PC-9 (cell line): ENCODE data around the gene LMAN2.

ENCODE experiments used
- EZH2 ChIP-seq: fragments of 200-600 bp; sonication (generic); IDR thresholded peaks from 2 replicates; pipeline ENCODE4 v1.8.0; 2017; ENCODE audit warnings: antibody characterized with exemption, low read depth
- TF ChIP-seq, protein P1 (sequence below): fragments of 200-600 bp; sonication (generic); conservative IDR thresholded peaks from 2 replicates; pipeline ENCODE4 v1.6.1; 2017; ENCODE audit warnings: mixed run types, antibody characterized with exemption, mild to moderate bottlenecking, moderate library complexity

- TF ChIP-seq, protein P1, sequence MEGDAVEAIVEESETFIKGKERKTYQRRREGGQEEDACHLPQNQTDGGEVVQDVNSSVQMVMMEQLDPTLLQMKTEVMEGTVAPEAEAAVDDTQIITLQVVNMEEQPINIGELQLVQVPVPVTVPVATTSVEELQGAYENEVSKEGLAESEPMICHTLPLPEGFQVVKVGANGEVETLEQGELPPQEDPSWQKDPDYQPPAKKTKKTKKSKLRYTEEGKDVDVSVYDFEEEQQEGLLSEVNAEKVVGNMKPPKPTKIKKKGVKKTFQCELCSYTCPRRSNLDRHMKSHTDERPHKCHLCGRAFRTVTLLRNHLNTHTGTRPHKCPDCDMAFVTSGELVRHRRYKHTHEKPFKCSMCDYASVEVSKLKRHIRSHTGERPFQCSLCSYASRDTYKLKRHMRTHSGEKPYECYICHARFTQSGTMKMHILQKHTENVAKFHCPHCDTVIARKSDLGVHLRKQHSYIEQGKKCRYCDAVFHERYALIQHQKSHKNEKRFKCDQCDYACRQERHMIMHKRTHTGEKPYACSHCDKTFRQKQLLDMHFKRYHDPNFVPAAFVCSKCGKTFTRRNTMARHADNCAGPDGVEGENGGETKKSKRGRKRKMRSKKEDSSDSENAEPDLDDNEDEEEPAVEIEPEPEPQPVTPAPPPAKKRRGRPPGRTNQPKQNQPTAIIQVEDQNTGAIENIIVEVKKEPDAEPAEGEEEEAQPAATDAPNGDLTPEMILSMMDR = no peak
- no peak for TF ChIP-seq EZH2
Observed at GRCh38 chr5:177297922-177298321, 53.5 kb downstream of the LMAN2 start.
